A549 (cell line): ENCODE data around the gene DPEP2. TPM values are rescaled to one million over a fixed set of nuclear protein-coding genes. Genes with fewer than 3 reads are reported as not detected.
"Not testable (repeated sequence)": the region's sequence is repeated elsewhere in the genome, so short reads cannot be mapped to it uniquely, and the experiment has no call there.

Source experiments
- ATAC-seq, 2 experiments: fragments of 200-7000 bp in 1 of 2; fragments of >200 bp in 1 of 2; cut with Nextera tagmentation in 1 of 2; cut with Tn5 transposase in 1 of 2; 3 replicates each; pipeline versions ENCODE4 v1.8.0 to v1.9.1; 2018 to 2020; ENCODE audit warnings: mild to moderate bottlenecking in 1 of 2, moderate library complexity in 1 of 2
- CTCF ChIA-PET: fragments of 300-600 bp; sonication (Branson Sonifier 250); formaldehyde crosslinking; extraction: SDS; loops from one replicate; lab custom pipeline; 2021; ENCODE audit warnings: antibody characterized with exemption, inconsistent platforms; lab: Yijun Ruan, JAX
- POLR2A ChIA-PET: fragments of 350-600 bp; formaldehyde crosslinking; extraction: SDS; loops from one replicate; lab custom pipeline; 2021; ENCODE audit warnings: antibody characterized with exemption, inconsistent platforms; lab: Yijun Ruan, JAX
- DNase-seq, 2 experiments: peaks; one replicate each; pipeline versions ENCODE4 v3.0.0 to v3.0.0-alpha.2; 2011 to 2016; ENCODE audit warnings: low read depth in 1 of 2, low spot score in 1 of 2
- FAIRE-seq: peaks from 2 replicates; lab custom pipeline; 2011; peaks lifted over from hg19 to GRCh38; lab: Jason Lieb, UNC
- H3K27ac ChIP-seq, 2 experiments: fragments of >200 bp; sonication (Bioruptor Twin); formaldehyde crosslinking; 3 replicates each; pipeline ENCODE4 v1.5.1; 2016 to 2017
- H3K4me1 ChIP-seq: fragments of >200 bp; sonication (Bioruptor Twin); formaldehyde crosslinking; 3 replicates; pipeline ENCODE4 v1.6.1; 2016
- H3K4me2 ChIP-seq: fragments of >200 bp; sonication (Bioruptor Twin); formaldehyde crosslinking; 3 replicates; pipeline ENCODE4 v1.6.1; 2016
- H3K4me3 ChIP-seq: fragments of >200 bp; sonication (Bioruptor Twin); formaldehyde crosslinking; 3 replicates; pipeline ENCODE4 v1.5.1; 2016
- H3K9me3 ChIP-seq: fragments of >200 bp; sonication (Bioruptor Twin); formaldehyde crosslinking; 3 replicates; pipeline ENCODE4 v1.6.1; 2016
- BCL3 ChIP-seq: fragments of >200 bp; sonication (Bioruptor Twin); formaldehyde crosslinking; IDR thresholded peaks from 3 replicates; pipeline ENCODE4 v1.6.1; 2016
- BHLHE40 ChIP-seq: IDR thresholded peaks from 2 replicates; pipeline ENCODE4 v1.6.1; 2012; ENCODE audit warnings: low read depth, low read length, inconsistent platforms
- CBX2 ChIP-seq: fragments of 200-600 bp; sonication (generic); IDR thresholded peaks from 2 replicates; pipeline ENCODE4 v1.6.1; 2016; ENCODE audit warnings: low read depth, mild to moderate bottlenecking, borderline replicate concordance
- CEBPB ChIP-seq, 2 experiments: fragments of >200 bp in 1 of 2; sonication (Bioruptor Twin) in 1 of 2; formaldehyde crosslinking in 1 of 2; IDR thresholded peaks; 2 replicates each; pipeline ENCODE4 v1.6.1; 2012 to 2016
- CHD2 ChIP-seq: fragments of 150-350 bp; IDR thresholded peaks from 2 replicates; pipeline ENCODE4 v1.6.1; 2014; ENCODE audit warnings: low read length; ENCODE audit not compliant: partially characterized antibody
- CHD4 ChIP-seq: fragments of 200-600 bp; sonication (generic); IDR thresholded peaks from 2 replicates; pipeline ENCODE4 v1.6.1; 2016; ENCODE audit warnings: antibody characterized with exemption, mild to moderate bottlenecking, borderline replicate concordance
- EHF ChIP-seq: fragments of 250-450 bp; sonication (Bioruptor Pico); IDR thresholded peaks from 2 replicates; pipeline ENCODE4 v1.5.0; 2020; ENCODE audit warnings: mild to moderate bottlenecking
- EP300 ChIP-seq, 2 experiments: fragments of >200 bp; sonication (Bioruptor Twin); formaldehyde crosslinking; IDR thresholded peaks; 2 replicates in 1 of 2; 3 replicates in 1 of 2; pipeline ENCODE4 v1.6.1; 2016 to 2017
- ESRRA ChIP-seq: fragments of 150-350 bp; IDR thresholded peaks from 2 replicates; pipeline ENCODE4 v1.6.1; 2014; ENCODE audit warnings: mild to moderate bottlenecking, low read length, borderline replicate concordance
- FOSB ChIP-seq: fragments of 250-450 bp; sonication (Bioruptor Pico); IDR thresholded peaks from 2 replicates; pipeline ENCODE4 v1.5.0; 2020; ENCODE audit warnings: mild to moderate bottlenecking, moderate library complexity
- HMGXB4 ChIP-seq: fragments of 250-450 bp; sonication (Bioruptor Pico); IDR thresholded peaks from 2 replicates; pipeline ENCODE4 v1.5.0; 2021; ENCODE audit warnings: mild to moderate bottlenecking, moderate library complexity, borderline replicate concordance
- HOXA7 ChIP-seq: fragments of 250-450 bp; sonication (Bioruptor Pico); IDR thresholded peaks from 2 replicates; pipeline ENCODE4 v1.5.0; 2020; ENCODE audit warnings: mild to moderate bottlenecking, moderate library complexity
- HOXB13 ChIP-seq: fragments of 250-450 bp; sonication (Bioruptor Pico); IDR thresholded peaks from 2 replicates; pipeline ENCODE4 v1.5.0; 2020; ENCODE audit warnings: low read depth, mild to moderate bottlenecking, moderate library complexity
- JUNB ChIP-seq: fragments of >200 bp; sonication (Bioruptor Twin); formaldehyde crosslinking; IDR thresholded peaks from 2 replicates; pipeline ENCODE4 v1.6.1; 2016
- KDM1A ChIP-seq: fragments of 200-600 bp; sonication (generic); IDR thresholded peaks from 2 replicates; pipeline ENCODE4 v1.6.1; 2016; ENCODE audit warnings: low read depth, mild to moderate bottlenecking
- MAX ChIP-seq: IDR thresholded peaks from 2 replicates; pipeline ENCODE4 v1.6.1; 2012
- NPAS2 ChIP-seq: fragments of 250-450 bp; sonication (Bioruptor Pico); IDR thresholded peaks from 2 replicates; pipeline ENCODE4 v1.8.0; 2022; ENCODE audit warnings: mild to moderate bottlenecking, moderate library complexity, borderline replicate concordance
- PHF8 ChIP-seq: fragments of 200-600 bp; sonication (generic); IDR thresholded peaks from 2 replicates; pipeline ENCODE4 v1.6.1; 2016; ENCODE audit warnings: low read depth, mild to moderate bottlenecking, antibody characterized with exemption, moderate library complexity, borderline replicate concordance
- RAD21 ChIP-seq, 2 experiments: fragments of >200 bp in 1 of 2; sonication (Bioruptor Twin) in 1 of 2; formaldehyde crosslinking in 1 of 2; IDR thresholded peaks in 1 of 2; conservative IDR thresholded peaks in 1 of 2; 2 replicates in 1 of 2; 3 replicates in 1 of 2; pipeline ENCODE4 v1.6.1; 2012 to 2018; ENCODE audit warnings: inconsistent platforms in 1 of 2
- RFX5 ChIP-seq: fragments of 450-650 bp; IDR thresholded peaks from 2 replicates; pipeline ENCODE4 v1.7.1; 2014; ENCODE audit warnings: antibody characterized with exemption, mild to moderate bottlenecking, moderate library complexity
- RNF2 ChIP-seq: fragments of 200-600 bp; sonication (generic); IDR thresholded peaks from 2 replicates; pipeline ENCODE4 v1.6.1; 2016; ENCODE audit warnings: low read depth, mild to moderate bottlenecking, antibody characterized with exemption, moderate library complexity, borderline replicate concordance
- SMC3 ChIP-seq: fragments of >200 bp; sonication (Bioruptor Twin); formaldehyde crosslinking; IDR thresholded peaks from 3 replicates; pipeline ENCODE4 v1.6.1; 2018; ENCODE audit warnings: inconsistent platforms
- SREBF2 ChIP-seq: fragments of 450-650 bp; IDR thresholded peaks from 2 replicates; pipeline ENCODE4 v1.6.1; 2014; ENCODE audit warnings: mild to moderate bottlenecking, moderate library complexity
- WGBS: methylation state at CpG from one replicate; pipeline ENCODE4 v1.1.6; 2017; ENCODE audit errors: missing lambda C conversion rate; 5-methylcytosine and 5-hydroxymethylcytosine counted together
- polyA plus RNA-seq, 4 experiments: library from polyadenylated mRNA; depleted of rRNA in 3 of 4; stranded (reverse); fragments of >200 nt; fragmentation: RNase III in 1 of 4; extraction: RNeasy Plus Mini Kit Qiagen cat#74134 plus additional on column Dnase treatment in 1 of 4; gene quantifications; 2 replicates in 3 of 4; 3 replicates in 1 of 4; pipeline ENCODE4 v1.2.3, GENCODE V29; 2011 to 2017

The DPEP2 gene
- polyA plus RNA-seq, 2 of the 4 experiments (the other 2 are of a cell fraction), result not detected

GRCh38 chr16:67976205-67976604 is 23.1 kb downstream of the DPEP2 start:
- CTCF ChIA-PET, result no interaction called here
- Histone ChIP-seq H3K4me2 (no peak overlapping the region), H3K27ac (no peak overlapping the region), H3K9me3 (no peaks in the 10 kb centered on the region), H3K4me3 (no peak overlapping the region), H3K4me1 (no peaks in the 10 kb centered on the region)
- POLR2A ChIA-PET, result no interaction called here
- 100% methylated on average over 1 of the region's 2 CpGs for WGBS
- DNase-seq (no peak), FAIRE-seq (no peak), ATAC-seq (peak in 1 of 2 experiments; percentile 30; a peak in 1 of 6 replicates)
- no peak for TF ChIP-seq HOXB13 (CRISPR knock-in tag)
- TF ChIP-seq CHD4, result no peak
- no peak for TF ChIP-seq RAD21 (conservative IDR thresholded peaks at IDR 0.05 in 1 of 2, IDR thresholded peaks at IDR 0.05 in 1 of 2)
- no peak for TF ChIP-seq SMC3
- no peak for TF ChIP-seq RFX5
- no peak for TF ChIP-seq MAX
- no peak for TF ChIP-seq KDM1A
- TF ChIP-seq ESRRA, result no peak

- Histone ChIP-seq H3K4me1 (no peaks in the 10 kb centered on the region), H3K27ac (no peak overlapping the region), H3K9me3 (no peaks in the 10 kb centered on the region), H3K4me3 (no peak overlapping the region), H3K4me2 (no peak overlapping the region)
- 58% methylated on average over 14 of the region's 14 CpGs for WGBS
- FAIRE-seq (no peak), ATAC-seq (no peak), DNase-seq (no peak)
- ChIA-PET CTCF (no interaction called here), POLR2A (no interaction called here)
- TF ChIP-seq FOSB (CRISPR knock-in tag) (no peak), BCL3 (no peak), ESRRA (no peak), NPAS2 (CRISPR knock-in tag) (no peak), HMGXB4 (no peak)
Measured at GRCh38 chr16:67975321-67976105, 23.8 kb downstream of the DPEP2 start.

GRCh38 chr16:67972285-67972684 is 27.0 kb downstream of the DPEP2 start:
- 83% methylated on average over 7 of the region's 7 CpGs for WGBS

GRCh38 chr16:67971111-67971510 is 28.2 kb downstream of the DPEP2 start:
- no peak overlapping the region for H3K4me2 ChIP-seq
- FAIRE-seq, result no peak
- no peak for DNase-seq
- ATAC-seq, result no peak
- no peak overlapping the region for H3K4me3 ChIP-seq
- WGBS, result 96% methylated on average over 9 of the region's 9 CpGs
- ChIA-PET POLR2A (no interaction called here), CTCF (interaction anchor here (0.7 to 2.1 kb wide), 4 partner anchors 11 to 295 kb away, joined by 3 to 11 read pairs (median 4); no protein-coding TSS in a partner anchor)
- peaks cover 19% of the 10 kb centered on the region for H3K4me1 ChIP-seq
- H3K27ac ChIP-seq, result no peak overlapping the region
- H3K9me3 ChIP-seq, result no peaks in the 10 kb centered on the region
- TF ChIP-seq RNF2 (no peak), CBX2 (no peak), EHF (CRISPR knock-in tag) (no peak), HOXA7 (no peak), KDM1A (no peak), CEBPB (IDR thresholded peaks at IDR 0.05) (no peak), SREBF2 (no peak), JUNB (no peak), ESRRA (no peak), HOXB13 (CRISPR knock-in tag) (no peak), CHD2 (no peak), BHLHE40 (no peak), FOSB (CRISPR knock-in tag) (no peak), EP300 (IDR thresholded peaks at IDR 0.05) (no peak), PHF8 (no peak)

More at GRCh38 chr16:67972285-67972684, 27.0 kb downstream of the DPEP2 start:
- H3K4me2 ChIP-seq, FAIRE-seq, H3K9me3 ChIP-seq, H3K4me1 ChIP-seq, DNase-seq, ATAC-seq, H3K27ac ChIP-seq, H3K4me3 ChIP-seq: not testable (repeated sequence)
- POLR2A ChIA-PET, result interaction anchor here (0.6 kb wide), 1 partner anchor 165 kb away, joined by 6 read pairs; no protein-coding TSS in a partner anchor
- CTCF ChIA-PET, result interaction anchor here (1.4 kb wide), 1 partner anchor 10 kb away, joined by 5 read pairs; no protein-coding TSS in a partner anchor
